Measurements from ENCODE around the gene ACSF3.

The ACSF3 gene

GRCh38 chr16:89143201-89143741 lies 49.6 kb downstream of the ACSF3 start (continued):
- no peak for TF ChIP-seq ZNF274 (IDR thresholded peaks at IDR 0.05; ENCODE audit: low read length)
- no peak for TF ChIP-seq ZNF274 (tag by site-specific recombination; IDR thresholded peaks at IDR 0.05; ENCODE audit: borderline replicate concordance)
- no peak for TF ChIP-seq ZNF549 (tag by site-specific recombination; IDR thresholded peaks at IDR 0.05)
- TF ChIP-seq ZNF366 (tag by site-specific recombination; conservative IDR thresholded peaks at IDR 0.05) = no peak
- TF ChIP-seq ZNF362 (tag by site-specific recombination; IDR thresholded peaks at IDR 0.05) = no peak
- no peak for TF ChIP-seq ZBTB10 (tag by site-specific recombination; IDR thresholded peaks at IDR 0.05)

GRCh38 chr16:89143911-89144675 lies 50.4 kb downstream of the ACSF3 start:
- no peaks in the 10 kb centered on the region for H3K9me3 ChIP-seq (ENCODE audit: control insufficient read depth, insufficient read depth, low read depth, low read length)
- no peak overlapping the region for H3K4me3 ChIP-seq (ENCODE audit: low read depth, low read length)
- no peaks in the 10 kb centered on the region for H3K4me1 ChIP-seq (ENCODE audit: control insufficient read depth, insufficient read depth, low read length)
- POLR2A ChIA-PET = no interaction called here
- TF ChIP-seq, protein P1, sequence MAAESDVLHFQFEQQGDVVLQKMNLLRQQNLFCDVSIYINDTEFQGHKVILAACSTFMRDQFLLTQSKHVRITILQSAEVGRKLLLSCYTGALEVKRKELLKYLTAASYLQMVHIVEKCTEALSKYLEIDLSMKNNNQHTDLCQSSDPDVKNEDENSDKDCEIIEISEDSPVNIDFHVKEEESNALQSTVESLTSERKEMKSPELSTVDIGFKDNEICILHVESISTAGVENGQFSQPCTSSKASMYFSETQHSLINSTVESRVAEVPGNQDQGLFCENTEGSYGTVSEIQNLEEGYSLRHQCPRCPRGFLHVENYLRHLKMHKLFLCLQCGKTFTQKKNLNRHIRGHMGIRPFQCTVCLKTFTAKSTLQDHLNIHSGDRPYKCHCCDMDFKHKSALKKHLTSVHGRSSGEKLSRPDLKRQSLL (tag by site-specific recombination; IDR thresholded peaks at IDR 0.05) = no peak
- no peak for TF ChIP-seq ZNF658 (tag by site-specific recombination; IDR thresholded peaks at IDR 0.05)
- TF ChIP-seq ZFP69B (tag by site-specific recombination; IDR thresholded peaks at IDR 0.05) = no peak
- no peak for TF ChIP-seq ZNF23 (tag by site-specific recombination; IDR thresholded peaks at IDR 0.05; ENCODE audit: borderline replicate concordance)
- TF ChIP-seq ZSCAN18 (tag by site-specific recombination; IDR thresholded peaks at IDR 0.05) = no peak
- TF ChIP-seq KLF7 (tag by site-specific recombination; IDR thresholded peaks at IDR 0.05; ENCODE audit: borderline replicate concordance) = no peak
- TF ChIP-seq ZNF776 (tag by site-specific recombination; IDR thresholded peaks at IDR 0.05; ENCODE audit: borderline replicate concordance) = no peak
- TF ChIP-seq ZNF701 (tag by site-specific recombination; IDR thresholded peaks at IDR 0.05) = no peak
- TF ChIP-seq ZNF404 (tag by site-specific recombination; IDR thresholded peaks at IDR 0.05) = no peak
- no peak for TF ChIP-seq SCRT2 (tag by site-specific recombination; IDR thresholded peaks at IDR 0.05)
- TF ChIP-seq GLIS1 (tag by site-specific recombination; IDR thresholded peaks at IDR 0.05) = no peak
- TF ChIP-seq ZNF585B (tag by site-specific recombination; IDR thresholded peaks at IDR 0.05) = no peak
- no peak for TF ChIP-seq ZNF473 (tag by site-specific recombination; IDR thresholded peaks at IDR 0.05)
- no peak for TF ChIP-seq RBAK (tag by site-specific recombination; IDR thresholded peaks at IDR 0.05)
- no peak for TF ChIP-seq ZNF76 (tag by site-specific recombination; IDR thresholded peaks at IDR 0.05; ENCODE audit: borderline replicate concordance, low read depth)
- TF ChIP-seq ZNF202 (tag by site-specific recombination; IDR thresholded peaks at IDR 0.05; ENCODE audit: borderline replicate concordance) = no peak
- TF ChIP-seq ZNF18 (tag by site-specific recombination; IDR thresholded peaks at IDR 0.05) = no peak
- no peak overlapping the region for H3K27ac ChIP-seq (ENCODE audit: extremely low read depth, low read depth, low read length)
- peaks cover 0 to 73% of the 10 kb centered on the region in 2 experiments; a peak in 2 of 3 replicates for H3K36me3 ChIP-seq (ENCODE audit: control insufficient read depth in 2 of 2, insufficient read depth in 1 of 2, low read length in 2 of 2)
- CTCF ChIA-PET = no interaction called here
